ENCODE measurements around the gene ASB6.

Gene ASB6

GRCh38 chr9:129624168-129624759 is 17.7 kb downstream of the ASB6 start:
- DNase-seq, result peak; percentile 59

- no peak for DNase-seq
Measured at GRCh38 chr9:129623331-129623730, 18.6 kb downstream of the ASB6 start.

GRCh38 chr9:129620669-129621295 is 21.2 kb downstream of the ASB6 start, which contains the start of gene C9orf50:
Gene C9orf50, minus strand, starts transcription at chr9:129621101. Its CDS starts 527 bp downstream, at chr9:129620574.
- no peak for DNase-seq

GRCh38 chr9:129619787-129620668 is 21.9 kb downstream of the ASB6 start:
- DNase-seq, result no peak

- DNase-seq, result no peak
Measured at GRCh38 chr9:129617167-129617566, 24.8 kb downstream of the ASB6 start.

- DNase-seq, result no peak
Measured at GRCh38 chr9:129615407-129616285, 26.3 kb downstream of the ASB6 start.

- DNase-seq, result no peak
Measured at GRCh38 chr9:129614932-129615331, 27.0 kb downstream of the ASB6 start.

- DNase-seq, result no peak
Measured at GRCh38 chr9:129613520-129614175, 28.3 kb downstream of the ASB6 start.

GRCh38 chr9:129612815-129613519 is 29.0 kb downstream of the ASB6 start:
- DNase-seq, result no peak

- no peak for DNase-seq
Measured at GRCh38 chr9:129612123-129612522, 29.8 kb downstream of the ASB6 start.

GRCh38 chr9:129611307-129611800 is 30.6 kb downstream of the ASB6 start:
- DNase-seq, result no peak

GRCh38 chr9:129610473-129611306 is 31.3 kb downstream of the ASB6 start:
- peak; percentile 69 for DNase-seq

GRCh38 chr9:129610213-129610472 is 31.8 kb downstream of the ASB6 start:
- peak; percentile 20 for DNase-seq

- peak; percentile 83 for DNase-seq
Measured at GRCh38 chr9:129609486-129610212, 32.3 kb downstream of the ASB6 start.

- DNase-seq, result no peak
Measured at GRCh38 chr9:129608561-129609481, 33.1 kb downstream of the ASB6 start.

- no peak for DNase-seq
Measured at GRCh38 chr9:129607027-129607387, 34.9 kb downstream of the ASB6 start.

- DNase-seq, result no peak
Measured at GRCh38 chr9:129606161-129607026, 35.6 kb downstream of the ASB6 start.

GRCh38 chr9:129604766-129605163 is 37.2 kb downstream of the ASB6 start:
- DNase-seq, result no peak

All from CD4-positive, alpha-beta T cell treated with Interferon gamma for 1 hour (primary cell).